GM12873 (cell line): ENCODE results near the gene BTG2.
A peak's percentile ranks its signal among the peaks of the same experiment; 100 is the strongest.

Experiments
- CTCF ChIP-seq: IDR thresholded peaks from 2 replicates; pipeline ENCODE4 v1.5.1; 2012; ENCODE audit warnings: low read depth, mild to moderate bottlenecking, moderate library complexity, low read length, control low read depth; ENCODE audit not compliant: insufficient read depth; ENCODE audit errors: missing control alignments

BTG2 gene

GRCh38 chr1:203304919-203305808 is at the start of gene BTG2:
BTG2 (plus strand) TSS chr1:203305519; CDS start chr1:203305607, 88 bp downstream.
- TF ChIP-seq CTCF: no peak

GRCh38 chr1:203263496-203263895 is 41.8 kb upstream of the BTG2 start:
- TF ChIP-seq CTCF: no peak

- TF ChIP-seq CTCF: no peak
These were observed 41.2 kb upstream of the BTG2 start for GRCh38 chr1:203264052-203264501.

- no peak for TF ChIP-seq CTCF
These were observed 39.8 kb upstream of the BTG2 start for GRCh38 chr1:203265541-203265940.

GRCh38 chr1:203267347-203267846 is 37.9 kb upstream of the BTG2 start:
- TF ChIP-seq CTCF: peak; percentile 91

- TF ChIP-seq CTCF: no peak
These were observed 37.4 kb upstream of the BTG2 start for GRCh38 chr1:203267912-203268311.

GRCh38 chr1:203268901-203269653 is 36.2 kb upstream of the BTG2 start:
- peak; percentile 97 for TF ChIP-seq CTCF
